BLaER1 (cell line): Measurements from ENCODE around the gene CYTL1.

ENCODE experiments used
- H3K27ac ChIP-seq: shearing (Covaris generic); formaldehyde crosslinking; 2 replicates; pipeline ENCODE4 v1.8.1; 2022
- H3K27me3 ChIP-seq: shearing (Covaris generic); formaldehyde crosslinking; 2 replicates; pipeline ENCODE4 v1.8.1; 2022
- H3K36me3 ChIP-seq: shearing (Covaris generic); formaldehyde crosslinking; 2 replicates; pipeline ENCODE4 v1.8.1; 2022
- H3K4me1 ChIP-seq: shearing (Covaris generic); formaldehyde crosslinking; 2 replicates; pipeline ENCODE4 v1.8.1; 2022
- H3K4me2 ChIP-seq: shearing (Covaris generic); formaldehyde crosslinking; 2 replicates; pipeline ENCODE4 v1.8.1; 2022
- H3K4me3 ChIP-seq: shearing (Covaris generic); formaldehyde crosslinking; 2 replicates; pipeline ENCODE4 v1.8.1; 2022
- H3K9ac ChIP-seq: shearing (Covaris generic); formaldehyde crosslinking; 2 replicates; pipeline ENCODE4 v1.8.1; 2022
- H3K9me3 ChIP-seq: shearing (Covaris generic); formaldehyde crosslinking; 2 replicates; pipeline ENCODE4 v1.8.1; 2022
- H4K20me1 ChIP-seq: shearing (Covaris generic); formaldehyde crosslinking; 2 replicates; pipeline ENCODE4 v1.8.1; 2022
- Cebpa-rat ChIP-seq: shearing (Covaris generic); IDR thresholded peaks from 2 replicates; pipeline ENCODE4 v1.8.1; 2022

The CYTL1 gene

DNA sequence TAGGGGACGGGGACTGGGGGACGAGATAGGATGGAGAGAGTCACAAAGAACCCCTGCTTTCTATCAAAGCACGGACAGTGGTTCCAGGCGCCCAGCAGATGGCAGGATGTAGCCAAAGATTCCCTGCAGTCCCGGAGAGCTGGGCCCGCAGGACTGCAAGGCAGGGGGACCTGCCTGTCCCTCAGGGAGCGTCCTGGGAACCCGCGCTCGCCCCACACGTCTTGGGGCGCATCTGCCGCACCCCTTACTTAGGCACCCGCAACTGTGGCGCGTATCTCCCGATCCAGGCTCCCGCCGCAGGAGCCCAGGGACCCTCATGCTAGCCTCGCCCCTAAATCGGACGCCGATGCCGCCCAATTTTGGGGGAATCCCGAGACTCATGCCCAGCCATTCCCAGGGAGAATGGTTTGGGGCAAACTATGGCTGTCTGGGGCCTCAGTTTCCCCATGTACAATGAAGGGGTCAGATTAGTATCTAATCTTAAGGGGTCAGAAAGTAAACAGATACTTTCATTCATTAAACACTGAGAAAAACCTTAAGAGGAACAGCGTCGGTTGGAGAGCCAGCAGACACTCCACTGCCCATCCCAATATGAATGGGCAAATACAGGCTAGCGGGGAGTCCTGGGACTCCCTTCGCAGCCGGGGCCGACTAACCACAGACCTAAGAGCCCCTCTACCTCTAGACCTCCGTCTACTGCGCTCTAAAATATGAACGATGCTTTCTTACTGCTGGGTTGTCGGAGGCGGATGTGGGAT lies 31.4 kb upstream of the CYTL1 start:
- H3K27ac ChIP-seq = peak overlapping the region; percentile 73
- peak overlapping the region; percentile 74 for H3K9ac ChIP-seq
- H3K4me2 ChIP-seq = peak overlapping the region; percentile 98
- TF ChIP-seq Cebpa-rat = no peak
- peaks cover 13% of the 10 kb centered on the region for H3K27me3 ChIP-seq
- H3K9me3 ChIP-seq = peaks cover 11% of the 10 kb centered on the region
- H3K4me1 ChIP-seq = peaks cover 60% of the 10 kb centered on the region
- peak overlapping the region; percentile 88 for H3K4me3 ChIP-seq
- H4K20me1 ChIP-seq = peaks cover 6% of the 10 kb centered on the region; the same call in 1 of the 2 replicates
- no peaks in the 10 kb centered on the region for H3K36me3 ChIP-seq

DNA sequence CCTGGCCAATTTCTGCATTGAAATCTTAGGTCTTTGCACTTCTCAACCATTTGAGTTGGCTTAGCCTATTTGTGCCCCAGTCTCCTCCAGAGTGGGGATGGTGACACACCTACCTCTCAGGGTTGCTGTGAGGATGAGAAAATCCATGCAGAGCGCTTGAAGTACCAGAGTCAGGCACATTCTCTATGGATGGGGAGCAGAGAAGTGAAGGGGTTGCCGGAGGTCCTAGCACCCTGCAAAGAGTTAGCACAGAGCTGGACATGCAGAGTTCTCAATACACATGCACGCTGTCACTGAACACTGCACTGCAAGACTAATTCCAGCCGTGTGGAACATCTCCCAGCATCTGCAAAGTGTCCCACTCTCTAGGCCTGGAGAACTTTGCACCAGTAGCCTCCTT lies 29.5 kb upstream of the CYTL1 start:
- H3K36me3 ChIP-seq = no peaks in the 10 kb centered on the region
- H3K27me3 ChIP-seq = peaks cover 13% of the 10 kb centered on the region
- H3K4me1 ChIP-seq = peaks cover 73% of the 10 kb centered on the region
- H3K9ac ChIP-seq = no peak overlapping the region
- H3K4me2 ChIP-seq = no peak overlapping the region
- peaks cover 11% of the 10 kb centered on the region for H3K9me3 ChIP-seq
- peaks cover 6% of the 10 kb centered on the region; the same call in 1 of the 2 replicates for H4K20me1 ChIP-seq
- TF ChIP-seq Cebpa-rat = no peak
- H3K27ac ChIP-seq = no peak overlapping the region
- H3K4me3 ChIP-seq = no peak overlapping the region

DNA sequence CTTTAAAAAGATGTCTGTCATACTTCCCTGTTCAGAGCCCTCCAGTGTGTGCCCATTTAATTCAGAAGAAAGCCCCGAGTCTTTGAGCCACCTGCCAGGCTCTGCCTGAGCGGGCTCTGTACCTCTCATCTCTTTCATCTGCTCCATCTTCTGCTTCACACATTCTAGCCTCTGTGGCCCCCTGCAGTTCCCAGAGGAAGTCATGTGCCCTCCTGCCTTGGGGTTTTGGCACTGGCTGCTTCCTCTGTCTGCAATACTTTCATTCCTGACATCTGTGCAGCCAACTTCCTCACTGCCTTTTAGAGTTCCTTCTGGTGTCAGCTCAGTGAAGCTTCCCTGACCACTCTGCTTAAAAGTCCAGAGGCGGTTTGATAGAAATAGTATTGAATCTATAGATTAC lies 25.8 kb upstream of the CYTL1 start:
- TF ChIP-seq Cebpa-rat = no peak
- H3K4me1 ChIP-seq = peaks cover 64% of the 10 kb centered on the region
- peaks cover 17% of the 10 kb centered on the region for H3K9me3 ChIP-seq
- H3K9ac ChIP-seq = peak overlapping the region; percentile 52
- H3K27ac ChIP-seq = peak overlapping the region; percentile 82
- no peaks in the 10 kb centered on the region for H3K36me3 ChIP-seq
- H3K27me3 ChIP-seq = no peaks in the 10 kb centered on the region
- H4K20me1 ChIP-seq = no peaks in the 10 kb centered on the region
- peak overlapping the region; percentile 82 for H3K4me2 ChIP-seq
- peak overlapping the region; percentile 51 for H3K4me3 ChIP-seq

DNA sequence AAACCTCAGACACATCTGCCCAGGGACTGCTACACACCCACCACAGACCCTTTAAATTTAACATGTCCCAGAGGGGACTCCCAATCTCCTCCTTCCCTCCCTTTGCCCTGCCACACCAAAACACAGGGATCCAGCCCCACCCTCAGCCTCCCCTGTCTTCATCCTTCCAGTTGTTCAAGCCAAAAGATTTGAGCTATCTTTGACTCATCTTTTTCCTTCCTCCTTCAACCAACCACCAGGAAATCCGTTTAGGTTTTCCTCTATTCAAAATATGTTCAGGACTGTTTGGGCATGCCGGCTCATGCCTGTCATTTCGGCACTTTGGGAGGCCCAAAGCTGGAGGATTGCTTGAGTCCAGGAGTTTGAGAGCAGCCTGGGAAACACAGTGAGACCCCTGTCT lies 25.1 kb upstream of the CYTL1 start:
- H3K4me2 ChIP-seq = peak overlapping the region; percentile 82
- peak overlapping the region; percentile 82 for H3K27ac ChIP-seq
- H3K4me3 ChIP-seq = peak overlapping the region; percentile 51
- TF ChIP-seq Cebpa-rat = no peak
- peaks cover 21% of the 10 kb centered on the region for H3K9me3 ChIP-seq
- H4K20me1 ChIP-seq = no peaks in the 10 kb centered on the region
- no peaks in the 10 kb centered on the region for H3K27me3 ChIP-seq
- H3K36me3 ChIP-seq = no peaks in the 10 kb centered on the region
- peaks cover 60% of the 10 kb centered on the region for H3K4me1 ChIP-seq
- peak overlapping the region; percentile 52 for H3K9ac ChIP-seq

DNA sequence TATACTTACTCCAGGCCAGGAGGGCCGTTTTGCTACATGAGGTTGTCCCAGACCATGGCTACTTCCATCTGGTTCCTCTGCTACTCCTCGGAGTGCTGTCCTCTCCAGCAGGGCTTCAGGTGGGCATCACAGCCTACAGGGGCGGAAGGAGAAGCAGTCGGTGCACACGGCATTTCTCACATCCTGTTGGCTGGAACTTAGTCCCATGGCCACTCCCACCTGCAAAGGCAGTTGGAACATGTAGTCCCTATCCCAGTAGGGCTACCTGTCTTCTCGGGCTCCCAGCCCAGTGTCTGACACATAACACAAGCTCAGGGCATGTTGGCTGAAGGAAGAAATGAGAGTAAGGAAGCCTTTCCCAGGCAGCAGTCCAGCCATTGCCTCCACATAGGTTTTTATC lies 24.3 kb upstream of the CYTL1 start:
- H3K4me2 ChIP-seq = peak overlapping the region; percentile 82

DNA sequence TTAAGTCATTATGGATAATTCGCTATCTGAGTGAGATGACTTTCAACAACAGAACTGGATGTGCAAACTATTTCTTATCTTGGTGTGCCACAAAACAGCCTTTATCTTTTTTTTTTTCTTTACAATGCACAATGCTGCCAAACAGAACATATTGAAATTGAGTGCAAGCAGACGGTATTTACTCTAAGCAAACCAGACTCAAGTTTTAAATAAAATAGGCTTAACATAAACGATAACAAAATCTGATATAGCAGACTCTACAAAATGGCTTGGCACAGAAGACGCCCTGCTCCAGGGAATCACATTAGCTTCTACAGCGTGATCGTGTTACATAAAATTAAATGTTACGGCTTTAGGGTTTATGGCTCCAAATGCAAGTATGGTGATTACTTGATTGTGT lies 22.4 kb upstream of the CYTL1 start:
- TF ChIP-seq Cebpa-rat = no peak
- Histone ChIP-seq H3K4me2 (no peak overlapping the region), H3K9me3 (peaks cover 20% of the 10 kb centered on the region)

More for the DNA sequence above, 24.3 kb upstream of the CYTL1 start:
- no peak for TF ChIP-seq Cebpa-rat
- no peaks in the 10 kb centered on the region for H3K36me3 ChIP-seq
- peak overlapping the region; percentile 51 for H3K4me3 ChIP-seq
- H3K4me1 ChIP-seq = peaks cover 60% of the 10 kb centered on the region
- H3K27ac ChIP-seq = peak overlapping the region; percentile 82
- H4K20me1 ChIP-seq = no peaks in the 10 kb centered on the region
- peak overlapping the region; percentile 52; the same call in 1 of the 2 replicates for H3K9ac ChIP-seq
- H3K9me3 ChIP-seq = peaks cover 21% of the 10 kb centered on the region
- no peaks in the 10 kb centered on the region for H3K27me3 ChIP-seq

DNA sequence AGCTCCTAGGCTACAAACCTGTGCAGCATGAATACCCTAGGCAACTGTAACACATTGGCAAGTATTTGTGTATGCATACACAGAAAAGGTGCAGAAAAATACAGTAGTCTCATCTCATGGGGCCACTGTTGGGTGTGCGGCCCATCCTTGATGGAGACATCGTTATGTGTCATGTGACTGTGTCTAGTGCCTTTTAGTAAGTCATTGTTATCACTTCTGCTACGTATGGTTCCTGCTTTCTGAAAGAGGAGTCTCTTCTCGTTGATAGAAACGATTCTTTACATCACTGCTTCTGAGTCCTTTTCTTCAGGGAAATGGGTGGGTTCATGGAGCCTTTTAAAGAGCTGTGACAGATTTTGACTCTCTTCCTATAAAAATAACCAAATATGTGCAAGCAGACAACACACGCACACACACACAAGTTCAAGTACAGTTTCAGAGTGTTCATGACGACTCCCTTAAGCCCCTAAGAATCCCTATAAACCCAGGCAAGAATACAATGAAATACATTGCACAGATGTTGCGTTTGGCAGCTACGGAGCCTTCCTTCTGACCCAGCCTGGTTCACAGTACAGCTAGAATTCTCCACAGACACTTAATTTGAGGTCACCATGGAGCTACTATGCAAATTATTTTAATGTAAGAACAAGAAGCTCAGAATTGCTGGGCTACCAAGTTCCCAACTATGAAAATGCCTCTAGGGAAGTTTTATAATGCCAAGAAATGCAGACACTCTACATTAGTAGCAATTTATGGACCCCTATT lies 21.8 kb upstream of the CYTL1 start:
- H3K9ac ChIP-seq = no peak overlapping the region
- no peak overlapping the region for H3K4me2 ChIP-seq
- no peak for TF ChIP-seq Cebpa-rat
- no peaks in the 10 kb centered on the region for H3K36me3 ChIP-seq
- no peaks in the 10 kb centered on the region for H3K27me3 ChIP-seq
- no peak overlapping the region for H3K4me3 ChIP-seq
- H3K4me1 ChIP-seq = peaks cover 60% of the 10 kb centered on the region
- peaks cover 13% of the 10 kb centered on the region for H3K9me3 ChIP-seq
- no peaks in the 10 kb centered on the region for H4K20me1 ChIP-seq
- H3K27ac ChIP-seq = no peak overlapping the region

More for the DNA sequence above, 22.4 kb upstream of the CYTL1 start:
- Histone ChIP-seq H4K20me1 (no peaks in the 10 kb centered on the region), H3K27ac (no peak overlapping the region), H3K27me3 (no peaks in the 10 kb centered on the region), H3K4me1 (peaks cover 61% of the 10 kb centered on the region), H3K4me3 (no peak overlapping the region), H3K9ac (no peak overlapping the region), H3K36me3 (no peaks in the 10 kb centered on the region)

DNA sequence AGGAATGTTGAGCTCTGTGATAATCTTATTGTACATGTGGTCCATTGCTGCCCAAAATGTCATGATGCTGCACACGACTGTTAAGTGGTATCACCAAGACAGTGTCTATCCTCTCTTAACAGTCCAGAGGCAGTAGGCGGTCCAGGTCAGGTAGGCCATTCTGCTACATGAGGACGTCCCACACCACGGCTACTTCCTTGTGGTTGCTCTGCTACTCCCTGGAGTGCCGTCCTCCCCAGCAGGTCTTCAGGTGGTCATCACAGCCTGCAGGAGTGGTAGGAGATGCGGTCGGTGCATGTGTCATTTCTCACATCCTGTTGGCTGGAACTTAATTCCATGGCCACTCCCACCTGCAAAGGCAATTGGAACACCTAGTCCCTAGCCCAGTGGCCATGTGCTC lies 20.5 kb upstream of the CYTL1 start:
- no peak overlapping the region for H3K4me3 ChIP-seq
- H3K27ac ChIP-seq = no peak overlapping the region
- H3K9ac ChIP-seq = no peak overlapping the region
- H3K4me1 ChIP-seq = peaks cover 53% of the 10 kb centered on the region
- TF ChIP-seq Cebpa-rat = no peak
- H3K27me3 ChIP-seq = no peaks in the 10 kb centered on the region
- no peaks in the 10 kb centered on the region for H3K36me3 ChIP-seq
- H3K4me2 ChIP-seq = no peak overlapping the region
- 0 out of 2 replicates have a peak, but pooled peaks cover 10% of the 10 kb centered on the region for H3K9me3 ChIP-seq
- no peaks in the 10 kb centered on the region for H4K20me1 ChIP-seq

DNA sequence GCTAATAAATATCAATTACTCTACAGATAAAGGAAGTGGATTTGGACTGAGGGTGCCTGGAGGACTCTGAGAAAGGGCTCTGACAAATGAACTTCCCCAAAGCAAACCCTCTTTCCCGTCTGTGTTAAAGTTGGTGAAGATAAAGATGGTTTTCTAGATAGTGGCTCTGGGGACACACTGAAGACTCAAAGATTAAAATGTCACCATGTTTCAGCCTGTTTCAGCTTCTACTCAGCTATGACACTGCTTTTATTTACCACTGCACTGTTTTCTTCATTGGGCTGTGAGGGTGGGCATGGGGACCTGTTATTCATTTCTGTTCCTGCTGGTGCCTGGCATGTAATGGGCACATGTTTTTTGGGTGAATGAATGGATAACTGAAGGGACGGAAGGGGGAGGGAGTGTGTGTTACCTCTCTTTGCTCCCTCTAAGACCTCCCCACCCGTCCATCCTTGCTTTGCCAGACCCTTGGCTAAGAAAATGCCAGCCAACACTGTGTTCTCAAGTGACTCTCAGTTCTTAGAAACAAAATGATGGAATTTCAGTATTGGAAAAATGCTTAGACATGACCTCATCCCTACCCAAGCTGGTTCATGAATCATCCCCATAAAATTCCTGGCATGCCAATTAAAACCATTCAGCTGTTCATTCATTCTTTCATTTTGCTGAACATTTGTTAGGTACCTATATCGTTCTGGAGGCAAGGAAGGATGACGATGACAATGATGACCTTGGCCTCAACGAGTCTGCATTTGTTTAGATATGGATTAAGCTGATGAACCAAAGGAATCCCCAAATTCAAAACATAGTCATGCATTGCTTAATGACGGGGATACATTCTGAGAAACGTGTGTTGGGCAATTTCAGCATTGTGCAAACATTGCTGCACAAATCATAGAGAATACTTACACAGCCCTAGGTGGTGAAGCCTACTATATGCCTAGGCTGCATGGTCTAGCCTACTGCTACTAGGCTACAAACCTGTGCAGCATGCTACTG lies 18.6 kb upstream of the CYTL1 start:
- no peak overlapping the region for H3K9ac ChIP-seq
- no peak overlapping the region for H3K27ac ChIP-seq

More for the DNA sequence above, 18.6 kb upstream of the CYTL1 start:
- Histone ChIP-seq H3K36me3 (no peaks in the 10 kb centered on the region), H3K27me3 (no peaks in the 10 kb centered on the region), H4K20me1 (no peaks in the 10 kb centered on the region), H3K4me1 (peaks cover 53% of the 10 kb centered on the region), H3K4me3 (no peak overlapping the region), H3K9me3 (0 out of 2 replicates have a peak, but pooled peaks cover 10% of the 10 kb centered on the region), H3K4me2 (peak overlapping the region; percentile 10; the same call in 1 of the 2 replicates)
- TF ChIP-seq Cebpa-rat = no peak
